AG04449 (cell line): ENCODE measurements around the gene HAUS8.

Source experiments
- CTCF ChIA-PET: fragments of 350-600 bp; formaldehyde crosslinking; extraction: SDS; loops from one replicate; lab custom pipeline; 2021; ENCODE audit warnings: antibody characterized with exemption; lab: Yijun Ruan, JAX
- POLR2A ChIA-PET: fragments of 400-600, 350-600 bp; formaldehyde crosslinking; extraction: SDS; loops from one replicate; lab custom pipeline; 2020; ENCODE audit warnings: antibody characterized with exemption, inconsistent platforms; lab: Yijun Ruan, JAX
- DNase-seq: peaks from one replicate; pipeline ENCODE4 v3.0.0-alpha.2; 2010; ENCODE audit warnings: low read depth, low spot score
- H3K4me3 ChIP-seq: 2 replicates; pipeline ENCODE4 v1.5.1; 2011; ENCODE audit warnings: low read depth, mild to moderate bottlenecking, control low read depth, low read length
- TF ChIP-seq, protein P1 (sequence below): IDR thresholded peaks from one replicate; pipeline ENCODE4 v1.5.1; 2011; ENCODE audit warnings: mild to moderate bottlenecking, moderate library complexity, low read length, control low read depth, inconsistent platforms; ENCODE audit not compliant: insufficient read depth; ENCODE audit errors: missing control alignments

HAUS8 gene

DNA sequence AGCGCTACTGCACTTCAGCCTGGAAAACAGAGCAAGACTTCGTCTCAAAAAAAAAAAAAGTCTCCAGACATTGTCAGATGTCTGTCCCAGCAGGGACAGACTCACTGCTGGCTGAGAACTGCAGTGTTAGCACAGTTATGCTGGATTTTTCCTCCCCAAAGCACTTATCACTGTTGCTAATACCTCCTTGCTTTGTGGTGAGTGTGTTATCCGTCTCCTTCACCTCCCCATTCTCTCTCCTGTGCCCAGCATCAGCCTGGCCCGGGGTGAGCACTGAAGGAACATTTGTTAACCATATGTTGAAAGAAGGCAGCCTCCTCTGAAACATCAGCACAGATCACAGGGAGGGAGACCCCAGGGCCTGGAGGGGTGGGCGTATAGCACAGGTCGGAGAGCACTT is 11.6 kb upstream of the HAUS8 start:
- TF ChIP-seq, protein P1, sequence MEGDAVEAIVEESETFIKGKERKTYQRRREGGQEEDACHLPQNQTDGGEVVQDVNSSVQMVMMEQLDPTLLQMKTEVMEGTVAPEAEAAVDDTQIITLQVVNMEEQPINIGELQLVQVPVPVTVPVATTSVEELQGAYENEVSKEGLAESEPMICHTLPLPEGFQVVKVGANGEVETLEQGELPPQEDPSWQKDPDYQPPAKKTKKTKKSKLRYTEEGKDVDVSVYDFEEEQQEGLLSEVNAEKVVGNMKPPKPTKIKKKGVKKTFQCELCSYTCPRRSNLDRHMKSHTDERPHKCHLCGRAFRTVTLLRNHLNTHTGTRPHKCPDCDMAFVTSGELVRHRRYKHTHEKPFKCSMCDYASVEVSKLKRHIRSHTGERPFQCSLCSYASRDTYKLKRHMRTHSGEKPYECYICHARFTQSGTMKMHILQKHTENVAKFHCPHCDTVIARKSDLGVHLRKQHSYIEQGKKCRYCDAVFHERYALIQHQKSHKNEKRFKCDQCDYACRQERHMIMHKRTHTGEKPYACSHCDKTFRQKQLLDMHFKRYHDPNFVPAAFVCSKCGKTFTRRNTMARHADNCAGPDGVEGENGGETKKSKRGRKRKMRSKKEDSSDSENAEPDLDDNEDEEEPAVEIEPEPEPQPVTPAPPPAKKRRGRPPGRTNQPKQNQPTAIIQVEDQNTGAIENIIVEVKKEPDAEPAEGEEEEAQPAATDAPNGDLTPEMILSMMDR = no peak
- ChIA-PET CTCF (interaction anchor here (0.8 kb wide), 1 partner anchor 10 kb away, joined by 3 read pairs; no protein-coding TSS in a partner anchor), POLR2A (no interaction called here)
- DNase-seq = no peak
- H3K4me3 ChIP-seq = no peak overlapping the region

DNA sequence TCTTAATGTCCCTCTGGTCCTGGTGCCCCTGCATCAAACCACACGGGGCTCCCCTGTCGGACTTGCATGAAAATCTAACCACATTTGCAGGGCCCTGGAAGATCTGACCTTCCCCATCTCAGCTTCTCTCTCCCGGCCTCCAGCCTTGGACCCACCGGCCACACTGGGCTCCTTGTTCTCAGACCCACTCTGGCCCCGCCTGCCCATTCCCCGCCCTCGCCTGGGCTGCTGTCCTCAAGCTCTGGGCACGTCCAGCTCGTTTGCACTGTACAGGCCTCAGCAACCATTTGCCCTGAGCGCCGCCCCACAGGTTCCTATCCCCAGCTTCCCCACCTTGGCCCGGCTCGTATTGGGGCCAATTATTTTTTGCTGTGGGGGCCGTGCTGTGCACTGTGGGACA is 10.9 kb upstream of the HAUS8 start:
- DNase-seq = no peak
- ChIA-PET POLR2A (no interaction called here), CTCF (interaction anchor here (0.6 to 1.9 kb wide), 3 partner anchors 9 to 440 kb away, joined by 3 to 11 read pairs (median 3); partner anchors contain the start of gene MYO9B)
- TF ChIP-seq, protein P1 = no peak
- no peak overlapping the region for H3K4me3 ChIP-seq

DNA sequence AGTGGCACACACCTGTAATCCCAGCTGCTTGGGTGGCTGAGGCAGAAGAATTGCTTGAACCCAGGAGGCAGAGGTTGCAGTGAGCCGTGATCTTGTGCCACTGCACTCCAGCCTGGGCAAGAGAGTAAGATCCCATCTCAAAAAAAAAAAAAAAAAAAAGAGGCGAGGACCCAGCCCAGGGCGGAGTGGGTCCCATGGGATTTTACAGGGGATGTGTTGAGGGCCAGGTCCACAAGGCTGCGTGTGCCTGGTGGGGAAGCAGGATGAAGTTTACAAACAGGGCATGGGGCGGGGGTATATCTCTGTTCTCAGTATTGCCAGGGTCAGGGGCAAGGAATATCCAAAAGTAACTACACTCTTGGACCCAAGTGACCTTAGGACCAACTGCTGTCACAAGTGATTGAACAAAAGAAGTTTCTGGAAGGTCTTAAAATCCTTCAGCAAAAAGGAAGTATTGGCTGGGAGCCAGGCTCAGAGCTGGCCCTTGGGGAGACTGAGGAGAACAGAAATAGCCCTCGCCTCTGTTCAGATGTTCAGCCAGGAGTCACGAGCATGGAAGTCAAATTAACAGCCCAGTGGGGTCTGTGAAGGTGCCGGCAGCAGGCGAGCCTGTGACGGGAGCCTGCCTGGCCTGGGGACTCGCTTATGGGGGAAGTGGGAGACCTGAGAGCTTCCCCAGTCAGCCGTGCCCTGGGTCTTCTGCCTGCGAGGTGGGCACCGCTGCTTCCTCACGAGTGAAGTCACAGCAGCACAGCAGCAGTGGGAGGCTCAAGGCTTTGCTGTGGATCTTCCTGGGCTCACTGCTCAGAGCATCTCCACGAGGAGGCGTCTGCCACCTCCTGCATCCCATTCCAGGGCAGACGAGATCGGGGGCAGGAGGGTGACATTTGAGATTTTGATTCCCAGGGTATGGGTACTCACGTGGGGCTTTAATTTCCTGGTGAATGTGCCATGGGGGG is 6.7 kb upstream of the HAUS8 start:
- DNase-seq = no peak
- ChIA-PET POLR2A (interaction anchor here (1.1 kb wide), 1 partner anchor 63 kb away, joined by 5 read pairs; no protein-coding TSS in a partner anchor), CTCF (no interaction called here)
- H3K4me3 ChIP-seq = no peak overlapping the region
- TF ChIP-seq, protein P1 = no peak

DNA sequence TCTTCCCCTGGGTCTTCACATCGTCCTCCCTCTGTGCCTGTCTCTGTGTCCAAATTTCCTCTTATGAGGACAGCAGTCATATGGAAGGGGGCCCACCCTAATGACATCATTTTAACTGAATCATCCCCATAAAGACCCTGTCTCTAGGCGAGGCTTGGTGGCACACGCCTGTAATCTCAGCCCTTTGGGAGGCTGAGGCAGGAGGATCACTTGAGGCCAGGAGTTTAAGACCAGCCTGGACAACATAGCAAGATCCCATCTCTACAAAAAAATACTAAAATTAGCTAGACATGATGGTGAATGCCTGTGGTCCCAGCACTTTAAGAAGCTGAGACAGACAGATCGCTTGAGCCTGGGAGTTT is 5.2 kb upstream of the HAUS8 start:
- no peak for DNase-seq
- POLR2A ChIA-PET = interaction anchor here (0.6 to 1.5 kb wide), 4 partner anchors 9 to 623 kb away, joined by 3 to 5 read pairs (median 4); no protein-coding TSS in a partner anchor
- peak overlapping the region; percentile 34 for H3K4me3 ChIP-seq
- CTCF ChIA-PET = interaction anchor here (0.6 to 1.9 kb wide), 8 partner anchors 11 to 225 kb away, joined by 3 to 5 read pairs (median 3); no protein-coding TSS in a partner anchor
- TF ChIP-seq, protein P1 = no peak

DNA sequence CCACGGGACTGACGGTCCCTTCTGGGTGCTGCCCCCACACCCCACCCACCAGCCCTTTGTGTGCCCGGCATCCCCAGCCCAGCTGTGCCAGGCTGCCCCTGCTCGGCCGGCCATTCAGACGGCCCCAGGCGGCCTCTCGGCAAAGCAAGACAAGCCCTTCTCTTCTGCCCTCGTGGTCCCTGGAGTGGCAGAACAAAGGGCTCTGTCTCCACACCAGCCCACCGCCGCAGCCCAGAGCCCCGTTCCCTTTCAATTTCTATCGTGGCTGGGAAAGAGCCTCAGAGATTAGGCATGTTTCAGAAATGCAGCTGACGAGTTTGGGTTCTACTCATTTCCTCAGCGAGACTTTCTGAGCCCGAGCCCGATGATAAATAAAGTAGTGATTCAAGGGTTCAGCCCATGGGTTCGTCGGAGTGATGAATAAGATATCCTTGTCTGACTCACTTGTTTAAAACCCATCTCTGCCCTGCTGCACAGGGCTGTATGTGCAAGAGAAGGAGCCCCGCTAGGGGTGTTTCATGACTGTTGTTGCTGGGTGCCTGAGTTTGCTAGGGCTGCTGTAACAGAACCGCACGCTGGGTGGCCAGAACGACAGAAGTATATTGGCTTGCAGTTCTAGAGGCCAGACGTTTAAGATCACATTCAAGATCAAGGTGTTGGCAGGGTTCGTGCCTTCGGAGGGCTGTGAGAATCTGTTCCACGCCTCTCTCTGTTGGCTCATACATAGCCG is 4.6 kb upstream of the HAUS8 start:
- DNase-seq = peak; percentile 95
- ChIA-PET CTCF (interaction anchor here (0.6 to 1.9 kb wide), 7 partner anchors 11 to 225 kb away, joined by 3 to 5 read pairs (median 3); no protein-coding TSS in a partner anchor), POLR2A (interaction anchor here (0.6 to 1.5 kb wide), 3 partner anchors 9 to 622 kb away, joined by 3 to 5 read pairs (median 3); no protein-coding TSS in a partner anchor)
- H3K4me3 ChIP-seq = peak overlapping the region; percentile 60
- TF ChIP-seq, protein P1 = peak; percentile 77
